Measurements from ENCODE around the gene PCYT2. TPM values are rescaled to one million over a fixed set of nuclear protein-coding genes. Genes with fewer than 3 reads are reported as not detected.
A peak's percentile ranks its signal among the peaks of the same experiment; 100 is the strongest.

Gene PCYT2
- total and polyA plus RNA-seq, 2 donors (not counting 1 experiment from before 2014, with no cell fraction given) = 33.4 to 34.9 TPM

GRCh38 chr17:81926451-81927151, 15.4 kb upstream of the PCYT2 start:
- Histone ChIP-seq H3K4me2 (replicated peaks; ENCODE audit: low read depth, low read length, poor library complexity, severe bottlenecking) (peak overlapping the region; percentile 91), H3K79me2 (ENCODE audit: control insufficient read depth, insufficient read depth, low read length) (peaks cover 42% of the 10 kb centered on the region), H3K4me1 (ENCODE audit: control insufficient read depth in 2 of 2, insufficient read depth in 2 of 2, low read length in 2 of 2) (peaks cover 26 to 35% of the 10 kb centered on the region in 2 donors), H3K36me3 (replicated peaks in 1 of 2; ENCODE audit: control extremely low read depth in 1 of 2, control insufficient read depth in 1 of 2, extremely low read depth in 1 of 2, insufficient read depth in 2 of 2, low read length in 1 of 2) (peaks cover 0 to 4% of the 10 kb centered on the region in 2 experiments), H3K9ac (ENCODE audit: low read length) (peak overlapping the region; percentile 66), H4K20me1 (ENCODE audit: control insufficient read depth, insufficient read depth, low read length, poor library complexity, severe bottlenecking) (peaks cover 37% of the 10 kb centered on the region), H3K4me3 (ENCODE audit: control extremely low read depth in 1 of 5, extremely low read depth in 1 of 5, insufficient read depth in 1 of 5, low read depth in 2 of 5, low read length in 4 of 5) (peak overlapping the region; percentile 40 to 78 (median 65)), H3K27me3 (replicated peaks in 1 of 4; ENCODE audit: control extremely low read depth in 1 of 4, control insufficient read depth in 3 of 4, insufficient read depth in 4 of 4, low read length in 3 of 4) (peaks cover 0 to 23% (median 9%) of the 10 kb centered on the region in 4 experiments), H2AFZ (ENCODE audit: insufficient read depth, low read depth, low read length, poor library complexity, severe bottlenecking) (peak overlapping the region; percentile 41), H3K27ac (ENCODE audit: low read length in 2 of 2) (peak overlapping the region; percentile 26 to 85), H3K9me3 (ENCODE audit: control extremely low read depth in 1 of 3, control insufficient read depth in 2 of 3, insufficient read depth in 1 of 3, low read length in 2 of 3) (no peaks in the 10 kb centered on the region)
- ATAC-seq (ENCODE audit: low read depth) = peak; percentile 48
- POLR2A ChIA-PET = interaction anchor here (0.7 to 1.5 kb wide), 4 partner anchors 9 to 243 kb away, joined by 3 to 8 read pairs (median 5); partner anchors contain the start of genes ARL16, HGS and SIRT7
- intact Hi-C loops (cut with micrococcal nuclease) = loop anchor here (1.0 to 5.0 kb wide), 7 partner anchors 8 to 94 kb away; partner anchors contain the start of genes ALYREF, ANAPC11, ARHGDIA and ASPSCR1
- H3K4me1 Mint-ChIP-seq = peaks cover 26% of the 10 kb centered on the region
- peak; percentile 80 for DNase-seq
- no peaks in the 10 kb centered on the region for H3K9me3 Mint-ChIP-seq (ENCODE audit: insufficient read depth)
- under 1% methylated on average over 46 of the region's 46 CpGs for WGBS (ENCODE audit: insufficient coverage)
- peak overlapping the region; percentile 86 for H3K27ac Mint-ChIP-seq
- peaks cover 6% of the 10 kb centered on the region for H3K27me3 Mint-ChIP-seq
- CTCF ChIA-PET = interaction anchor here (0.7 to 3.5 kb wide), 2 partner anchors 33 to 243 kb away, joined by 3 to 16 read pairs; no protein-coding TSS in a partner anchor
- peak overlapping the region; percentile 87 for H3K4me3 Mint-ChIP-seq
- TF ChIP-seq CTCF (IDR thresholded peaks at IDR 0.05) (no peak), EZH2 (IDR thresholded peaks at IDR 0.05; ENCODE audit: borderline replicate concordance, insufficient read depth, low read depth, low read length, poor library complexity, severe bottlenecking) (no peak)
